Stimulated activated CD8-positive, alpha-beta memory T cell treated with anti-CD3 and anti-CD28 coated beads, Interleukin-15, amount 100 ng/mL, for 4 hours (primary cell): Measurements from ENCODE around the gene RARA.
"Not testable (repeated sequence)": the region's sequence is repeated elsewhere in the genome, so short reads cannot be mapped to it uniquely, and the experiment has no call there.

Experiments
- DNase-seq, 2 donors: peaks; one replicate each; pipeline ENCODE4 v3.0.0-alpha.2; 2020; ENCODE audit warnings: low read depth in 2 of 2

The RARA gene

GRCh38 chr17:40298726-40299125 lies 10.3 kb upstream of the RARA start:
- no peak for DNase-seq

DNA sequence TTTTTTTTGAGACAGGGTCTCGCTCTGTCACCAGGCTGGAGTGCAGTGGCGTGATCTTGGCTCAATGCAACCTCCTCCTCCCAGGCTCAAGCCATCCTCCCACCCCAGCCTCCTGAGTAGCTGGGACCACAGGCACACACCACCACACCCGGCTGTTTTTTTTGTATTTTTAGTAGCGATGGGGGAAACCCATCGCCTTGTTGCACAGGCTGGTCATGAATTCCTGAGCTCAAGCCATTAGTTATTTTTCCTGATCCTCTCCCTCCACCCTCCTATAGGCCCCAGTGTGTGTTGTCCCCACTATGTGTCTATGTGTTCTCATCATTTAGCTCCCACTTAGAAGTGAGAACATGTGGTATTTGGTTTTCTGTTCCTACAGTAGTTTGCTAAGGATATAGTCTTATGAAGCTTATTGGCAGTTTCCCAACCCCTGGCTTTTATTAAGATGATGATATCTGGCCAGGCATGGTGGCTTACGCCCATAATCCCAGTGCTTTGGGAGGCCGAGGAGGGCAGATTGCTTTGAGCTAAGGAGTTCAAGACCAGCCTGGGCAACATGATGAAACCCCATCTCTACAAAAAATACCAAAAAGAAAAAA lies 9.7 kb upstream of the RARA start:
- not testable (repeated sequence) for DNase-seq

- DNase-seq, result no peak
These were observed 7.7 kb upstream of the RARA start for GRCh38 chr17:40301315-40301714.

- no peak for DNase-seq
These were observed 5.8 kb upstream of the RARA start for GRCh38 chr17:40303009-40303657.

DNA sequence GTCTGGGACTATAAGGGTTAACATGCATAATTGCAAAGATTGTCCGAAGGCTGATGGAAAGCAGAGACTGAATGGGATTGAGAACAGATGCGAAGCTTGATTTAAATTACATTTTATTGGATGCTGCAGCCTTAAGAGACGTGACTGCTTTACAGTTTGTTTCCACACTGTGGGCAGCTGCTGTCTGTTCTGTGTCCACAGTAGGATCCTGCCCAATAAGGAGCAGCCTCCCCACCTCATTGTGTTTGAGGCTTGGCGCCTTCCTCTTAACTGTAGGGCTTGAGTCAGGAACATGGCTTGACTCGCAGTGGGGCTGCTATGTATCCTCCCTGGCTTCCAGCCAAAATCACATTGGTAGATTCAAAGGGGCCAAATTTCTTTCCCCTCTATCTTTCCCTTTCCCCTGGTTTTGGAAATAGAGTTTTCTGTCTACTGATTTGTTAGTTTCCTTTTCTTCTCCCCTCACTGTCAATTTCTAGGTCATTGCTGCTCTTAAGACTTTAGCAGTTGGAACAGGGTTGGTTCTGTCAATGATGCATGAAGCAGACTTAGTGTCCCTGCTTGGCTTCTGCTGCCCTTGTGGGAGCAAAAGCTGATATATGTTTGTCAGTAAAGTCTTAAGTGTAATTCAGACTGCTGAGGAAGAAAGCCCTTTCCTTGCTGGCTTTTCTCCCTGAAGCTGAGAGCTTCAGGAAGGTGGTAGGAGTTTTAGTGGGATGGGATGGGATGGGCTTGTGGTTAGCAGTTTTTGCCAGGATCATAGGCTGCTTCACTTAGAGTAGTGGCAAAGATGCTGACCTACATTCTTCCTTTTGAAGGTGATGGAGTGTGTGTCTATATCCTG lies 5.0 kb upstream of the RARA start:
- DNase-seq, result no peak

GRCh38 chr17:40304552-40304863 lies 4.5 kb upstream of the RARA start:
- DNase-seq, result not testable (repeated sequence)

GRCh38 chr17:40304866-40305265 lies 4.1 kb upstream of the RARA start:
- DNase-seq, result not testable (repeated sequence)

DNA sequence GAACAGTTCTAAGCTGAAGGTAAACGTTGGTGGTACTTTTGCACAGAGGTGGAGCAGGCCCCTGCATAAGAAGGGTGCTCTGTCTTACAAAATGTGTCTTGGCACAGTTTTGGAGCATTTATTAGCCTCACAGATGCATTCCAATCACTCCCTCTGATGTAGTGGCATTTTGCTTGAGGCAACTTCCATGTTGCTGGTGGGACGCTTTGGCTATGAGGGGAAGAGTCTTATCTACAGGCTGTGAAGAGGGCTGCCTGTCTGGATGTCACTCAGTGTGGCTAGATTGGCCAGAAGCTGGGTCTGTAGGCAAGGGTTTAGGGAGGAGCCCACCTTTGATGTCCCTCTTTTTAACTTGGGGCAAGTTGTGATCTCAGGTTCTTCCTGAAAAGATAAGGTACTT lies 2.6 kb upstream of the RARA start:
- DNase-seq, result no peak

DNA sequence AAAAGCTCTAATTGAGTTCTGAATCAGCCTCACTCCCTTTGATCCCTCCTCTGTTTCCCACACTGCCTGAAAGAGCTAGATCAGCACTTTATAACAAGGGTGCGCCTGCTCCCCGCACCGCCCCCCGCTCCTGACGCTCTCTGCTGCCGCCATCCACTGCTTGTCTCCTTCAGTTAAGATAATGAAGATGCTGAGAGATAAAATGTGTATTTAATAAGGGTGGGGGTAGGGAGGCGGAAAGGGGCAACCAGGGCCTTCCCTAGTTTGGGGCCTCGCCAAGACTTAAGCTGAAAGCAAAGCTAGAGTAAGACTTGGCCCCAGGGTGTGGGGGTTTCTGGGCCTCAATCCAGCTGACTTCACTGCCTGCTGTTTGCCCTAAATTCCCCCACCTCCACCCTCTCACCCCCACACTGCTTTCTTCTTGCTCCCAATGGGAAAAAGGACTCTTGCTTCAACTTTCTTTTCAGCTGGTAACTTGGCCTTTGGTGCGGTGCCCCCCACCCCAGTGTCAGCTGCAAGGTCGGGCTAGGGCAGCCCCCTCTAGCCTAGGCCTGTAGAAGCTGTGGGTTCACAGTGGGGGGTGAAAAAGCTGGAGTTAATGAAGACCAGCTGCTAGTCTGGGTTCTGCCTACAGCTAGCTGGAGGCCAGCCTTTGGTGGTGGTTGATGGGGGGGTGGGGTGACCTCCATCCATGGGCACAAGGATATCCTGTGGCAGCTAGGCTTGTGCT lies 1.8 kb upstream of the RARA start:
- no peak for DNase-seq

DNA sequence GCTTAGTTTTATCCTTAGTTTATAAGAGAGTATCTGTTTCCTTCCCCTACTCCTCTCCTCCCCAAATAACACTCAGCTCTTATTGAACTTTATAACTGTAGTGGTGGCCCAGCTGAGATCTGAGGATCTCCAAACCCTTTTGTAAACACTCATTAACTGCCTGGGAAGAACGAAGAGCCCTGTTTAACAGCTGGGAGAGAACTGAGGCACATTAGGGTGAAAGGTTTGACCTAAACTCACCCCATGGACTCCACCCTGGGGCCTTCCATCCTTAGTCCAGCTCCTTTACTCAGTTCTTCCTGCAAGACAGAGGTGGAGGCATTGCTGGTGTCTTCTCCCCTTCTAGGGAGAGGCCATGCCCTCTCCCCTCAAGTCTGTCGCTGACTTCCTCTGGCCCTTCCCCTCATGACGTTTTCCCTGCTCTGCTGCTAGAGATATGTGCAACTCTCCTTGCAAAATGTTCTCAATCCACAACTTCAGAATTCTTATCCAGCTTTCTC lies 1.2 kb upstream of the RARA start:
- DNase-seq, result no peak

- no peak for DNase-seq
These were observed 1.1 kb downstream of the RARA start for GRCh38 chr17:40309949-40310510.

DNA sequence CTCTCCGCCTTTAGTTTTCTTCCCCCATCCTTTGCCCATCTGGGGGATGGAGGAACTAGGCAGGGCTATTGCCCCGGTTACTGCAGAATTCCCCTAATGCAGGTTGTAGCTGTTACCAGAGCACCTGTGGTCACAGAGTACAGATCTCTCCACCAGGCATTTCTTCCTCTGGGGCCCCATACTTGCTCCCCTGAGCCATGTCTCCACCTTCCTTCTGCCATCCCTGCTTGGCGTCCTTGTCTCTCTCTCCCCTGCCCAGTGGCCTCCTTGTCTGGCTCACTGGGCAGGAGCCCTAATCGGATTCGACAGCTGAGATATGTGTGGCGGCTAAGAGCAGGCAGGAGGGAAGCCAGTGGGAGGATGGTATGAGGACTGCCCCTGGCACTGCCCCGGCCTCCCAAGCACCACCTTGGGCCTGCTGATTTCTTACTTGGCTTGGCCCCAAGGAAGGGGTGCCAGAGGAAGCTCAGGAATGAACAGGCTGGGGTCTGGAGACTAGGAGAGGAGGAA lies 2.0 kb downstream of the RARA start:
- DNase-seq, result no peak

GRCh38 chr17:40311575-40311974 lies 2.6 kb downstream of the RARA start:
- no peak for DNase-seq

GRCh38 chr17:40312131-40312731 lies 3.3 kb downstream of the RARA start:
- DNase-seq, result no peak

- no peak for DNase-seq
These were observed 4.1 kb downstream of the RARA start for GRCh38 chr17:40312893-40313667.

DNA sequence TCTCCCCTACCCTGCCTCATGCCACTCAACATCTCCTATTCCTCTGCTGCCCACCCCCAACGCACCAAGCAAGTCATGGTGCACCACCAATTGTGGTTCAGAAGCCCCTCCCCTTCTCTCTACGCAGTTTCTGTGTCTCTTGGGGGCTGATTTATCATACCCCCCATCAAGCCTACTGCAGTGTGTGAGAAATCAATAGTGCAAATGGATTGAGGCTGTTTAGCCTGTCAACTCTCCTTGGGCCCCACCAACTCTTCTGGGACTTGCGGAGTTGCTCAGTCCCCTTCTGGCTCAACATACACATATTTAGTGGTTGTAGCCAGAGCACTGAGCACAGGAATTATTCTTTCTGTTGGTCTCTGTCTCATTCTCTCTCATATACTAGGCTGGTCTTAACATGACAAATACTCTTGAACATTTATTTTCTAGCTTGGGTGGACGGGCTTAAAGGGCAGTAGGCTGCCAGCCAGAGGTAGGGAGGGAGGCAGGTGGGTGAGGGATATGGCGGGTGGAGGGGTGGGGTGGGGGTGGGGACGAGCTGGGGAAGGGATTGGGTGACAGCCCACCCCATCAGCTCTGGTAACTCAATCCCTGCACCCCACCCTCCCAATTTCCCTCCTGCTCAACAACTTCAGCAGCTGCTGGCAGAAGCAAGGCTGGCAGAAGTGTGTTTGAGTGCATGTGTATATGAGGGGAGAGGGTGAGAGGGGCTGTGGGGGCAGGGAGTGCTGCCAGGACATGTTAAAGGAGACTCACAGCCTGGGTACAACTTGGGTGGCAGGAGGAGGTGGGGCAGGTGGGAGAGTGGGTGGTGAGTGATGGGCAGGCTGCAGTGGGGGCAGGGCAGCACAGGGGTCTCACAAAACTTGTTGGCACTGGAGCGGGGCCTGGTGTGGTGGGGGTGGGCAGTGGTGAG lies 4.9 kb downstream of the RARA start:
- no peak for DNase-seq

DNA sequence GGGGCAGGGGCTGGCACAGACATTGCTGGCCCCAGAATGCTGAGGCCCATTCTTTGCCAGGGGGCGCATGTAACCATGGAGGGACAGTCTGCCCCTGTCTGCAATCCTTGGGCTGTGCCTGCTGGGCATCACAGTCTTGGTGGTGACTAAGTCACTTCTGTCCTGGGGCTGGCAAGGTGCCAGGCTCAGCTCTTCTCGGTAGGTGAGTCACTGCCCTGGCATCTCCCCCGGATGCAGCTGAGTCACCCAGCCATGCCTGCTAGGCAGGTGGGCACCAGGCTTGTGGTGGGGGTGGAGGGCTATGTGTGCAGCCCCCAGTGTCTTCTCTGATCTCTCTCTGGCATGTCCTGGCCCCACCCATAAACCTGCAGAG lies 5.6 kb downstream of the RARA start:
- DNase-seq, result peak; percentile 81 to 89

DNA sequence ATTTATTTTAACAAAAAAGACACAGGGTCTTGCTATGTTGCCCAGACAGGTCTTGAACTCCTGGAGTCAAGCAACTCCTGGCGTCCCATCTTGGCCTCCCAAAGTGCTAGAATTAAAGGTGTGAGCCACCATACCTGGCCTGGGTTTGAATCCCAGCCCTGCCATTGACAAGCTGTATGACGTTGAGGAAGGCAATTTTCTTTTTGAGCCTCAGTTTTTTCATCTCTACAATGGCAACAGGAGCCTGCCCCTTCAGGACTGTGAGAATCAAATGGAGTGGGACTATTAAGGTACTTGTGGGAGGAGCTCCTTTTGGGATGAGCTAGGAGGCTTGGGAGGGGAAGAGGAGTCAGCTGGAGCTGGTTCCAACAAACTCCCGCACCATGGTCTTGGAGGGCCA lies 6.2 kb downstream of the RARA start:
- no peak for DNase-seq
